Choroid plexus epithelial cell (primary cell): ENCODE measurements around the gene ALOX5.
A peak's percentile ranks its signal among the peaks of the same experiment; 100 is the strongest.

Source experiments
- DNase-seq: peaks from one replicate; pipeline ENCODE4 v3.0.0-alpha.2; 2010; ENCODE audit warnings: low read depth
- H3K4me3 ChIP-seq: 2 replicates; pipeline ENCODE4 v1.5.1; 2011; ENCODE audit warnings: low read depth, mild to moderate bottlenecking, control low read depth, low read length, moderate library complexity
- TF ChIP-seq, protein P1 (sequence below): conservative IDR thresholded peaks from 2 replicates; pipeline ENCODE4 v1.5.1; 2011; ENCODE audit warnings: low read depth, mild to moderate bottlenecking, control low read depth, inconsistent platforms, low read length, moderate library complexity

Gene ALOX5

DNA sequence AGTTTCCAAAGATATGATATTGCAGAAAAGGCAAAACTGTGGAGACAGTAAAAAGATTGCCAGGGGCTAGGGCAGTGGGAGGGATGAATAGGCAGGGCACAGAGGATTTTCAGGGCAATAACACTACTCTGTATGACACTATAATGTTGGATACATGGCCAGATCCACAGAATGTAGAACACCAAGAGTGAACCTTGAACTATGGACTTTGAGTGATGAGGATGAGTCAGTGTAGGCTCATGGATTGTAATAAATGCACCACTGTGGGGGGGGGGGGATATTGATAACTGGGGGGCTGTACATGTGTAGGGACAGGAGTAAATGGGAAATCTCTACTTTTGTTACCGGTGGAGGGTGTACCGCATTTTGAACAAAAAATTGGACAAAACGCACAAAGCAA lies 77.4 kb downstream of the ALOX5 start:
- DNase-seq, result no peak

DNA sequence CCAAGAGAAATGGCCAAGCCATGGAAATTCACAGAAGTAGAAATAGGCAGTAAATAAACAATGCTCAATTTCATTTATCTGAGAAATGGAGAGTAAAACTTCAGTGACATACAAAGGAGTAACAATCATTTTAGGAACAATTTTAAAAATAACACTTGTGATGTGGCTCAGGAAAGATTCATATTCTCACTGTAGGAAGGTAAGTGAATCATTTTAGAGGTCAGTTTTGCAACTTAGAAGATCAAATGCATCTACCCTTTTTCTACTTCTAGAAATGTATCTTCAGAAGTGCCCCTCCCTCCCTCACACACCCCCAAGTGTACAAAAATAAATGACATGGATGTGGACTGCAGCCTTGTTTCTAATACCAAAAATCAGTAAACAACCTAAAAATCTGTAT lies 78.3 kb downstream of the ALOX5 start:
- no peak for DNase-seq
- TF ChIP-seq, protein P1, sequence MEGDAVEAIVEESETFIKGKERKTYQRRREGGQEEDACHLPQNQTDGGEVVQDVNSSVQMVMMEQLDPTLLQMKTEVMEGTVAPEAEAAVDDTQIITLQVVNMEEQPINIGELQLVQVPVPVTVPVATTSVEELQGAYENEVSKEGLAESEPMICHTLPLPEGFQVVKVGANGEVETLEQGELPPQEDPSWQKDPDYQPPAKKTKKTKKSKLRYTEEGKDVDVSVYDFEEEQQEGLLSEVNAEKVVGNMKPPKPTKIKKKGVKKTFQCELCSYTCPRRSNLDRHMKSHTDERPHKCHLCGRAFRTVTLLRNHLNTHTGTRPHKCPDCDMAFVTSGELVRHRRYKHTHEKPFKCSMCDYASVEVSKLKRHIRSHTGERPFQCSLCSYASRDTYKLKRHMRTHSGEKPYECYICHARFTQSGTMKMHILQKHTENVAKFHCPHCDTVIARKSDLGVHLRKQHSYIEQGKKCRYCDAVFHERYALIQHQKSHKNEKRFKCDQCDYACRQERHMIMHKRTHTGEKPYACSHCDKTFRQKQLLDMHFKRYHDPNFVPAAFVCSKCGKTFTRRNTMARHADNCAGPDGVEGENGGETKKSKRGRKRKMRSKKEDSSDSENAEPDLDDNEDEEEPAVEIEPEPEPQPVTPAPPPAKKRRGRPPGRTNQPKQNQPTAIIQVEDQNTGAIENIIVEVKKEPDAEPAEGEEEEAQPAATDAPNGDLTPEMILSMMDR, result no peak
- no peak overlapping the region for H3K4me3 ChIP-seq

More for the DNA sequence above, 77.4 kb downstream of the ALOX5 start:
- TF ChIP-seq, protein P1, result no peak
- no peak overlapping the region for H3K4me3 ChIP-seq

DNA sequence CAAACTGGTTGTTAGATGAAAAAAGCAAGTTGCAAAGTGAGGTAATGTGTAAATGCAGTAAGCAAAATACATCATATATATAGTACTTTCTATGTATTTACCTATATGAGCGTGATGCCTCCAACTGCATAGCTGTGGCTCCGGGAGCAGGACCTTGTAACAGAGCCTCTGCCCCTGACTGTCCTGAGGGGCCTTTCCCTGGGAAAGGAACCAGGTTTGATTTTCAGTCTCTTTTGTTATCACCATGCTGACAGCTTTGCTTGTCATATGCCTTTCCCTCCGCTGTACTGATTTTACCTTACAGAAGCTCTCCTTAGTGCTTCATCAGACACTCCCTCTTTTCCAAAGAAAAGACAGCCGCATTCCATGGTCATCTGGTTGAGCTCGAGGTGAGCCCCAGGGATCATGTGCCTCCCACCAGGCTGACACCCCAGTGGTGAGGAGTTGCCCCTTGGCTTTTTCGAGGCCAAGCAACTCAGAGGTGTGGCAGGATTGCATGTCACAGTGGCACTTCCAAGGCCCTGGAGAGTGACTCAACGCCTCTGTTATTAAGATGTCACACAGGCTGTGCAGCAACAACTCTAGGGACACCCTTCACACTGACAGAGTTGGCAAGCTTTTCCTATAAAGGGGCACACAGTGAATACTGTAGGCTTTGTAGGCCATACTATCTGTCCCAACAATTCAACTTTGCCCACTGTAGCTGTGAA lies 78.9 kb downstream of the ALOX5 start:
- TF ChIP-seq, protein P1, result no peak
- no peak for DNase-seq
- no peak overlapping the region for H3K4me3 ChIP-seq

DNA sequence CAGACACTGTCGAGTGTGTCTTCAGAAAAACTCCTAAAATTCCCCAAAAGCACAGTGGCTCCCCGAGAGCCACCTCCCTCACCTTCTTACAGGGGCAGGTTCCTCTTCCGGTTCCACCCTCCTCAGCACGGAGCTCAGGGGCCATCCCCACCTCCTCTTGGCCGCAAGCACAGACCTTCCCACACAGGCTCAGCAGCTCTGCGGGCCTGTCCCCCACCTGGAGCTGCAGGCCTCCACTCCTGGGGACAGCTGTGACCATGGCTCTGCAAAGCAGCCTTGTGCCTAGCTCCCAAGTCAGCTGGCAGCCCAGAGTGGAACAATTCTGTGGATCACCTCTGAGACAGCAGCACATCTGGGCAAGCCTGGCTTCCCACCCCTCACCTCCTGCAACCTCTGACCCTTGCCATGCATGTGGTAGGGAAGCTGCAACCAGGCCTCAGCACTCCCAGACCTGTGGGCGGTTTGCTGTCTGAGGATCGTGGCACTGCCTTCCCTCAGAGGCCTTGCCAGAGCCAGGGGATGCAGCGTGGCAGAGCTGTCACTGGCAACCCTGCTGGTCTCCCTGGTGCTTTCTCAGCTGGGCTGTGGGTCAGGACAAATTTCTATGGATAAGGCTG lies 79.7 kb downstream of the ALOX5 start:
- DNase-seq, result no peak
- TF ChIP-seq, protein P1, result no peak
- no peak overlapping the region for H3K4me3 ChIP-seq

DNA sequence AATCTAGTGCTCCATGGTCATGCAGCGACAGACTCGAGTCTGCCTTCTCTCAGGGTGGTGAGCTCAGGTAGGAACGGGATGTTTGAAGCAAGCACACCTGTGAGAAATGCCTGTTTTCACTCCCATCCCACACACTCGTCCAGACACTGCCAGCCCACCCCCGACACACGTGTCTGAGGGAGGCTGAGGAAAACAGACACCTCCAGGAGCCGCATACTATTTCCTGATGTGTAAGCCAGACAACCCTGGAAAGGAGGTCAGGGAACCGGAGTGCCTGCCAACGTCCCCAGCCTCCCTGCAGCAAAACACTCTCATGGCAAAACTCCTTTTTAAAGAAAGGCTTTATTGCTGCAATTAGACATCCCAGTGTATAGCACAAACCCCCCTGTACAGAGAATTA lies 80.2 kb downstream of the ALOX5 start:
- no peak overlapping the region for H3K4me3 ChIP-seq
- DNase-seq, result peak; percentile 37
- TF ChIP-seq, protein P1, result no peak

DNA sequence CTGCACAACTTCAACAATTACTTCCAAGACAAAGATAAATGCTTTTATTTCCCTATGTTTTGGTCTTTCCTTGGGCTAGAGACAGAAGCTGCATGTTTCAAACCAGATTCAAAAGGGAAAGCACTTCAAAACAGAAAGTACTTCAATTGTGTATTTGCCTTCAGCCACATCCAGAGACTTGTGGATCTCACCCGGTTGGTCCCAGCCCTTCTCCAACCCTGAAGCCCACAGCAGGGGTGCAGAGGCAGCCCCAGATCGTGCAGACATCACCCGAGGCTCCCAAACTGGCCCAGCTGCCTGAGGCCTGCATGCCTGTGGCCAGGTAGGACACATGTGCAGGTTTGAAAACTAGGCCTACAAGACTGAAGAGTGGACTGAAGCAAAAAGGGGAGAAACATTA lies 80.8 kb downstream of the ALOX5 start:
- DNase-seq, result peak; percentile 17
- TF ChIP-seq, protein P1, result no peak
- no peak overlapping the region for H3K4me3 ChIP-seq

DNA sequence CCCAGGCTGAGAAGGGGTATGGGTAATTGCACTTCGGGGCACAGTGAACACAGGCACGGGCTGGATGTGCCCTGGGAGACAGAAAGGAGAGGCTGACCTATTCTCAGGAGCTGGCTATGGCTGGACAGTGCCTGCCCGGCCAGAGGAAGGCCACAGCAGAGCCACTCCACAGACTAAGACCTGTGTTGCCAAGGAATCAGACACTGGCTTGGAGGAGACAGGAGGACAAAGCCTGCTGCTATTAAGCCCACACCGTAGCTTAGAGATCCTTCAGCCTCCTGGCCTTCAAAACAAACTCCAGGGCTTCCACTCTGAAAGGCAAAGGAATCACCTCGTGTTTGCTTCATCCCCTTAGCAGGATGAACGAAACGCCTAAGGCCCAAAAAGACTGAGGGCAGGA lies 82.2 kb downstream of the ALOX5 start:
- TF ChIP-seq, protein P1, result no peak
- no peak for DNase-seq
- no peak overlapping the region for H3K4me3 ChIP-seq
